Stimulated activated CD4-positive, alpha-beta T cell treated with anti-CD3 and anti-CD28 coated beads, Interleukin-2, amount 100 ng/mL, for 24 hours (primary cell): ENCODE data around the gene PSG3.
"Not testable (repeated sequence)": the region's sequence is repeated elsewhere in the genome, so short reads cannot be mapped to it uniquely, and the experiment has no call there.

Experiments used
- DNase-seq, 2 donors: peaks; one replicate each; pipeline ENCODE4 v3.0.0-alpha.2; 2020

The PSG3 gene

GRCh38 chr19:42693760-42694350 is 46.4 kb downstream of the PSG3 start:
- DNase-seq: peak in 1 of 2 donors; percentile 22

GRCh38 chr19:42683917-42684513 is 56.3 kb downstream of the PSG3 start:
- peak; percentile 28 to 30 for DNase-seq

- DNase-seq: not testable (repeated sequence)
These were observed 64.0 kb downstream of the PSG3 start for GRCh38 chr19:42676326-42676725.

GRCh38 chr19:42674549-42674948 is 65.7 kb downstream of the PSG3 start:
- not testable (repeated sequence) for DNase-seq
